ENCODE data around the gene DCBLD2.

Gene DCBLD2

GRCh38 chr3:98901392-98902350 lies at the start of gene DCBLD2:
DCBLD2 (minus strand) TSS chr3:98901695; CDS start chr3:98901326, 369 bp downstream.
- DNase-seq: peak; percentile 100

- DNase-seq: no peak
Measured at GRCh38 chr3:98945666-98946065, 44.2 kb upstream of the DCBLD2 start.

- DNase-seq: peak; percentile 70
Measured at GRCh38 chr3:98945101-98945524, 43.6 kb upstream of the DCBLD2 start.

GRCh38 chr3:98930413-98930812 lies 28.9 kb upstream of the DCBLD2 start:
- DNase-seq: no peak

- DNase-seq: no peak
Measured at GRCh38 chr3:98921957-98922356, 20.5 kb upstream of the DCBLD2 start.

GRCh38 chr3:98920166-98920565 lies 18.7 kb upstream of the DCBLD2 start:
- no peak for DNase-seq

- peak; percentile 39 for DNase-seq
Measured at GRCh38 chr3:98918586-98918985, 17.1 kb upstream of the DCBLD2 start.

GRCh38 chr3:98917608-98918007 lies 16.1 kb upstream of the DCBLD2 start:
- DNase-seq: no peak

GRCh38 chr3:98914210-98915080 lies 12.9 kb upstream of the DCBLD2 start:
- peak; percentile 34 for DNase-seq

GRCh38 chr3:98912448-98912847 lies 11.0 kb upstream of the DCBLD2 start:
- no peak for DNase-seq

- peak; percentile 92 for DNase-seq
Measured at GRCh38 chr3:98906230-98906629, 4.7 kb upstream of the DCBLD2 start.

GRCh38 chr3:98903705-98904481 lies 2.4 kb upstream of the DCBLD2 start:
- no peak for DNase-seq

GRCh38 chr3:98903099-98903498 lies 1.6 kb upstream of the DCBLD2 start:
- DNase-seq: no peak

GRCh38 chr3:98902351-98902740 lies 851 bp upstream of the DCBLD2 start:
- no peak for DNase-seq

- DNase-seq: peak; percentile 51
Measured at GRCh38 chr3:98901119-98901391, 440 bp downstream of the DCBLD2 start.

GRCh38 chr3:98900265-98901118 lies 1.0 kb downstream of the DCBLD2 start:
- no peak for DNase-seq

GRCh38 chr3:98897701-98898100 lies 3.8 kb downstream of the DCBLD2 start:
- DNase-seq: no peak

GRCh38 chr3:98894791-98895576 lies 6.5 kb downstream of the DCBLD2 start:
- no peak for DNase-seq

- DNase-seq: peak; percentile 62
Measured at GRCh38 chr3:98893740-98894139, 7.8 kb downstream of the DCBLD2 start.

GRCh38 chr3:98892263-98892662 lies 9.2 kb downstream of the DCBLD2 start:
- no peak for DNase-seq

Data from fibroblast of skin of right biceps (primary cell).